H9 (cell line): ENCODE results near the gene ZNF106. TPM values are rescaled to one million over a fixed set of nuclear protein-coding genes. Genes with fewer than 3 reads are reported as not detected.

Experiments used
- DNase-seq: peaks from one replicate; pipeline ENCODE4 v3.0.0-alpha.2; 2017
- H2AFZ ChIP-seq: one replicate; pipeline ENCODE4 v1.6.1; 2013; ENCODE audit warnings: mild to moderate bottlenecking, low read length, control low read depth, moderate library complexity
- H2AK5ac ChIP-seq: 2 replicates; pipeline ENCODE4 v1.6.1; 2013; ENCODE audit warnings: low read length, control low read depth, mixed read lengths; ENCODE audit not compliant: insufficient read length
- H2BK120ac ChIP-seq: one replicate; pipeline ENCODE4 v1.6.1; 2013; ENCODE audit warnings: low read depth, mild to moderate bottlenecking, low read length, control low read depth, inconsistent platforms; ENCODE audit not compliant: poor library complexity, severe bottlenecking
- H2BK12ac ChIP-seq: 2 replicates; pipeline ENCODE4 v1.6.1; 2013; ENCODE audit warnings: low read length, control low read depth, mixed read lengths, low read depth; ENCODE audit not compliant: insufficient read length
- H2BK15ac ChIP-seq: 2 replicates; pipeline ENCODE4 v1.6.1; 2013; ENCODE audit warnings: low read depth, low read length, control low read depth
- H2BK20ac ChIP-seq: one replicate; pipeline ENCODE4 v1.6.1; 2013; ENCODE audit warnings: low read depth, mild to moderate bottlenecking, low read length, control low read depth, inconsistent platforms; ENCODE audit not compliant: poor library complexity, severe bottlenecking
- H2BK5ac ChIP-seq: 2 replicates; pipeline ENCODE4 v1.6.1; 2013; ENCODE audit warnings: low read length, control low read depth, mixed read lengths; ENCODE audit not compliant: insufficient read length
- H3K14ac ChIP-seq: 2 replicates; pipeline ENCODE4 v1.6.1; 2013; ENCODE audit warnings: low read length, control low read depth; ENCODE audit not compliant: insufficient read depth
- H3K18ac ChIP-seq: 2 replicates; pipeline ENCODE4 v1.6.1; 2013; ENCODE audit warnings: low read depth, mild to moderate bottlenecking, mixed read lengths, low read length, control low read depth; ENCODE audit not compliant: insufficient read length
- H3K23ac ChIP-seq: 2 replicates; pipeline ENCODE4 v1.6.1; 2013; ENCODE audit warnings: low read length, control low read depth, mixed read lengths, low read depth; ENCODE audit not compliant: insufficient read length
- H3K23me2 ChIP-seq: 2 replicates; pipeline ENCODE4 v1.6.1; 2013; ENCODE audit warnings: low read depth, mild to moderate bottlenecking, mixed read lengths, low read length, control low read depth; ENCODE audit not compliant: insufficient read length, poor library complexity, severe bottlenecking
- H3K27ac ChIP-seq: 2 replicates; pipeline ENCODE4 v1.5.1; 2013; ENCODE audit warnings: low read length, control low read depth, mixed read lengths, low read depth; ENCODE audit not compliant: insufficient read length
- H3K27me3 ChIP-seq: 2 replicates; pipeline ENCODE4 v1.6.1; 2013; ENCODE audit warnings: low read length, control low read depth, inconsistent platforms; ENCODE audit not compliant: insufficient read depth
- H3K4ac ChIP-seq: 2 replicates; pipeline ENCODE4 v1.6.1; 2013; ENCODE audit warnings: low read depth, mild to moderate bottlenecking, control low read depth, inconsistent platforms, low read length, moderate library complexity
- H3K4me1 ChIP-seq: 2 replicates; pipeline ENCODE4 v1.6.1; 2013; ENCODE audit warnings: low read length, control low read depth, inconsistent platforms; ENCODE audit not compliant: insufficient read depth
- H3K4me2 ChIP-seq: 2 replicates; pipeline ENCODE4 v1.6.1; 2013; ENCODE audit warnings: low read length, control low read depth, mixed read lengths; ENCODE audit not compliant: insufficient read length, insufficient read depth
- H3K56ac ChIP-seq: 2 replicates; pipeline ENCODE4 v1.6.1; 2013; ENCODE audit warnings: low read depth, mild to moderate bottlenecking, mixed read lengths, low read length, control low read depth; ENCODE audit not compliant: insufficient read length
- H3K79me1 ChIP-seq: 2 replicates; pipeline ENCODE4 v1.6.1; 2013; ENCODE audit warnings: low read depth, mild to moderate bottlenecking, moderate library complexity, low read length, control low read depth, inconsistent platforms; ENCODE audit not compliant: insufficient read depth, poor library complexity, severe bottlenecking
- H3K79me2 ChIP-seq: 2 replicates; pipeline ENCODE4 v1.6.1; 2013; ENCODE audit warnings: low read length, control low read depth, inconsistent platforms; ENCODE audit not compliant: insufficient read depth
- H3K9ac ChIP-seq: 2 replicates; pipeline ENCODE4 v1.6.1; 2013; ENCODE audit warnings: low read length, control low read depth, mixed read lengths; ENCODE audit not compliant: insufficient read length; ENCODE audit errors: extremely low read depth
- H3K9me3 ChIP-seq: one replicate; pipeline ENCODE4 v1.6.1; 2013; ENCODE audit warnings: low read depth, low read length, inconsistent platforms; ENCODE audit not compliant: control insufficient read depth
- H3T11ph ChIP-seq: one replicate; pipeline ENCODE4 v1.6.1; 2013; ENCODE audit warnings: mild to moderate bottlenecking, low read length, control low read depth, inconsistent platforms
- H4K20me1 ChIP-seq: one replicate; pipeline ENCODE4 v1.6.1; 2013; ENCODE audit not compliant: control insufficient read depth, insufficient read length, insufficient read depth
- H4K5ac ChIP-seq: 2 replicates; pipeline ENCODE4 v1.6.1; 2013; ENCODE audit warnings: low read depth, mild to moderate bottlenecking, mixed read lengths, low read length, control low read depth; ENCODE audit not compliant: insufficient read length
- H4K8ac ChIP-seq: replicated peaks from 2 replicates; pipeline ENCODE4 v1.6.1; 2013; ENCODE audit warnings: low read length, control low read depth, mixed read lengths, low read depth; ENCODE audit not compliant: insufficient read length
- H4K91ac ChIP-seq: 2 replicates; pipeline ENCODE4 v1.6.1; 2013; ENCODE audit warnings: low read depth, mild to moderate bottlenecking, moderate library complexity, mixed read lengths, low read length, control low read depth; ENCODE audit not compliant: insufficient read length
- H3K27ac Mint-ChIP-seq, 3 experiments: 2 replicates in 2 of 3; 3 replicates in 1 of 3; pipeline ENCODE4 v1.8.0; 2020 to 2021; ENCODE audit warnings: mixed read lengths in 3 of 3, mild to moderate bottlenecking in 1 of 3, moderate library complexity in 1 of 3
- H3K27me3 Mint-ChIP-seq: 2 replicates; pipeline ENCODE4 v1.8.0; 2021; ENCODE audit warnings: low read depth, mild to moderate bottlenecking, moderate library complexity, mixed read lengths
- H3K36me3 Mint-ChIP-seq, 3 experiments: 2 replicates in 2 of 3; 3 replicates in 1 of 3; pipeline ENCODE4 v1.8.0; 2020 to 2021; ENCODE audit warnings: low read depth in 3 of 3, mixed read lengths in 3 of 3; ENCODE audit not compliant: insufficient read depth in 1 of 3
- H3K4me1 Mint-ChIP-seq, 2 experiments: 2 replicates each; pipeline ENCODE4 v1.8.0; 2020; ENCODE audit warnings: mixed read lengths in 2 of 2
- H3K4me3 Mint-ChIP-seq, 2 experiments: 2 replicates in 1 of 2; 3 replicates in 1 of 2; pipeline ENCODE4 v1.8.0; 2020 to 2021; ENCODE audit warnings: mild to moderate bottlenecking in 2 of 2, mixed read lengths in 2 of 2, moderate library complexity in 1 of 2
- H3K9me3 Mint-ChIP-seq, 2 experiments: 2 replicates in 1 of 2; 3 replicates in 1 of 2; pipeline ENCODE4 v1.8.0; 2020; ENCODE audit warnings: mild to moderate bottlenecking in 2 of 2, mixed read lengths in 2 of 2, moderate library complexity in 1 of 2
- WGBS: extraction: QIAGEN DNeasy Blood & Tissue Kit; methylation state at CpG from one replicate; pipeline ENCODE4 v1.1.7; 2013; ENCODE audit warnings: missing lambda C conversion rate, low lambda C conversion rate, mixed read lengths; ENCODE audit not compliant: insufficient read length; ENCODE audit errors: extremely low coverage; 5-methylcytosine and 5-hydroxymethylcytosine counted together
- total RNA-seq: library from RNA; stranded (reverse); gene quantifications from 2 replicates; pipeline ENCODE4 v1.2.1, GENCODE V29; 2021
- TF ChIP-seq, protein P1 (sequence below): fragments of 200-600 bp; sonication (generic); conservative IDR thresholded peaks from 3 replicates; pipeline ENCODE4 v1.8.0; 2021; ENCODE audit warnings: antibody characterized with exemption, mild to moderate bottlenecking

Gene ZNF106
- total RNA-seq, 1 experiment from 2014 or later = 55.0 TPM

DNA sequence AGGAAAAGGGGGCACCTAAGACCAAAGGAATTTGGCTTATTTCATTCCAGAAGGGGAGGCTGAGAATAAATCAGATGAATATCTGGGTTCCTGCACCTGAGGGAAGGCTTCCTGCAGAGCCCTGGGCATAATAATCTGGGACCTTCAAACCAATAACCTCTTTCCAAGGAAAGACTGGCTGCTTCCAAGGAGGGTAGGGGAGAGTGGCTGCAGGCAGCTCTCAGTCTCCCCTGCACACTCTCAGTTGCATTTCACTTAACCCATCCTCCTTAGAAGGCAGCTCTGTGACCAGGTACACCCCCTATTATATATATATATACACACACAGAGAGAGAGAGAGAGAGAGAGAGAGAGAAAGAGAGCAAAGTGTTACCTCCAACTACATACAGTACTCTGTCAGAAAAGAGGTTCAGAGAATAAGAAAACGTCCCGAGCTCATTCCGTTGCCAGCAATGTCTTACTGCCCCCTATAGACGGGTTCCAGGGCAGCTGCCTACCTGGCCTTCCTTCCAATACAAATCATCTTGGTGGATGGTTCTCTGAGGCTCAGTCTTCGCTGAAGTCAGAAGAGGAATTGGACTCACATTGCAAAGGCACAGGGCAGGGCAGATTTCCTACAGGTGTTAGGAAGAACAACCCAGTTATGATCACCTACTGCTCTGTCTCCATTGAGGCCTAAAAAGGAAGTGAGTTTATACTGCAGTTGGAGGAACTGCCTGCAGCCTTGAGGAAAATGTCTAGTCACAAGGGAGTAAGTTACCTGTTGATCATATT, 105.5 kb downstream of the ZNF106 start:
- WGBS = no CpG with 5 or more reads among the region's 5 CpGs
- Histone ChIP-seq H3K14ac (no peak overlapping the region), H2BK120ac (no peak overlapping the region), H3K23ac (no peak overlapping the region), H3K27ac (no peak overlapping the region), H2AFZ (no peak overlapping the region), H3K56ac (no peak overlapping the region), H2BK12ac (no peak overlapping the region), H3K23me2 (no peaks in the 10 kb centered on the region), H4K91ac (no peak overlapping the region), H3K79me1 (no peaks in the 10 kb centered on the region), H3K9me3 (no peaks in the 10 kb centered on the region), H2BK5ac (no peak overlapping the region), H3T11ph (no peak overlapping the region), H2BK15ac (no peak overlapping the region), H4K8ac (no peak overlapping the region), H3K4ac (no peak overlapping the region), H3K4me1 (0 out of 2 replicates have a peak, but pooled peaks cover 10% of the 10 kb centered on the region), H3K79me2 (no peaks in the 10 kb centered on the region), H4K20me1 (no peaks in the 10 kb centered on the region), H3K9ac (no peak overlapping the region), H3K4me2 (peak overlapping the region; percentile 24), H2AK5ac (no peak overlapping the region), H2BK20ac (no peak overlapping the region), H3K27me3 (no peaks in the 10 kb centered on the region), H3K18ac (no peak overlapping the region), H4K5ac (no peak overlapping the region)
- Mint-ChIP-seq H3K9me3 (no peaks in the 10 kb centered on the region; a peak in 1 of 5 replicates), H3K27ac (peak overlapping the region in 1 of 3 experiments; percentile 84; a peak in 4 of 7 replicates), H3K4me3 (peak overlapping the region in 1 of 2 experiments; percentile 8; a peak in 2 of 5 replicates), H3K27me3 (peaks cover 2% of the 10 kb centered on the region; the same call in 1 of the 2 replicates), H3K36me3 (no peaks in the 10 kb centered on the region; a peak in 1 of 7 replicates), H3K4me1 (peaks cover 22 to 25% of the 10 kb centered on the region in 2 experiments)
- TF ChIP-seq, protein P1, sequence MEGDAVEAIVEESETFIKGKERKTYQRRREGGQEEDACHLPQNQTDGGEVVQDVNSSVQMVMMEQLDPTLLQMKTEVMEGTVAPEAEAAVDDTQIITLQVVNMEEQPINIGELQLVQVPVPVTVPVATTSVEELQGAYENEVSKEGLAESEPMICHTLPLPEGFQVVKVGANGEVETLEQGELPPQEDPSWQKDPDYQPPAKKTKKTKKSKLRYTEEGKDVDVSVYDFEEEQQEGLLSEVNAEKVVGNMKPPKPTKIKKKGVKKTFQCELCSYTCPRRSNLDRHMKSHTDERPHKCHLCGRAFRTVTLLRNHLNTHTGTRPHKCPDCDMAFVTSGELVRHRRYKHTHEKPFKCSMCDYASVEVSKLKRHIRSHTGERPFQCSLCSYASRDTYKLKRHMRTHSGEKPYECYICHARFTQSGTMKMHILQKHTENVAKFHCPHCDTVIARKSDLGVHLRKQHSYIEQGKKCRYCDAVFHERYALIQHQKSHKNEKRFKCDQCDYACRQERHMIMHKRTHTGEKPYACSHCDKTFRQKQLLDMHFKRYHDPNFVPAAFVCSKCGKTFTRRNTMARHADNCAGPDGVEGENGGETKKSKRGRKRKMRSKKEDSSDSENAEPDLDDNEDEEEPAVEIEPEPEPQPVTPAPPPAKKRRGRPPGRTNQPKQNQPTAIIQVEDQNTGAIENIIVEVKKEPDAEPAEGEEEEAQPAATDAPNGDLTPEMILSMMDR = peak; percentile 93
- DNase-seq = peak; percentile 80
